Measurements from ENCODE around the gene PITPNB. TPM values are rescaled to one million over a fixed set of nuclear protein-coding genes. Genes with fewer than 3 reads are reported as not detected.

Gene PITPNB
- total and polyA plus RNA-seq, 2 experiments from 2014 or later: 50.9 to 56.0 TPM

DNA sequence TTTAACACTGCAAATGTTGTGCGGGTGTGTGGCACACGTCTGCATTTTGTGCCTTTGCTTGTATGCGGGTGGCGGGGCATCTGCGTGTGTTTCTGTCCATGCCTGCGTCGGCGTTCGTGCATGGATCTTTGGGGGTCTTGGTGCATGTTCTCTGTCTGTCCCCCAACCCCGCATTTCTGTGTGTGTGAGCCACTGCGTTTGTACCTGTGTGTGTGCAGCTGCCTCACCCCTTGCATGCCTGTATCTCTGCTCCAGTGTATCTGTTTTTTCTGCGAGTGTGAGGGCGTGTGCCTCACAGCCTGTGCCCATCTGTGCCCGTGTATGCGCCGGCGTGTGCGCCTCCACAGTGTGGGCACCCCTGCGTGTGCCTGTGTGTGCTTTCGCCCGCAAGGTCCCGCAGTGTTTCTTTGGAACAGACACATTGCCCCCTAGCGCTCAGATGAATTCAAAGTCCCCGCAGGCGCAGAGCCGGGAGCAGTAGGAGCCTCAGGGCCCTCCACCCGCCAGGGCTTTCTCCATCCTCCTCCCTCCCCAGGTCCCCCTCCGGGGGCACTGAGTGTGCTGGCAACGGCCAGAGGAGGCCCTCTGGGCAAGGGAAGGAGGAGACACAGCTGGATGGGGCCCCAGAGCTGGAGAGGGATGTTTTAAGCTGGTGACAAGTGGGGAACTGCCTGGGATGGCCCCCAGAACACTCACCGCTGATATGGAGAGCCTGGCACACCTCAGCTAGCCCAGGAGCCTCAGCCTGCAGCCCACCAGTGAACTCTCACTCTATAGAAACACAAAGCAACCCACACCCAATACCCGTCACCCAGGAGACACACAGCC lies 114.4 kb downstream of the PITPNB start:
- Mint-ChIP-seq H3K4me1 (peaks cover 28% of the 10 kb centered on the region), H3K4me3 (peak overlapping the region; percentile 53), H3K27ac (no peak overlapping the region), H3K9me3 (no peaks in the 10 kb centered on the region), H3K27me3 (ENCODE audit: insufficient read depth, low read depth, poor library complexity) (peaks cover 49% of the 10 kb centered on the region), H3K36me3 (ENCODE audit: low read depth) (no peaks in the 10 kb centered on the region; the same call in 2 of the 3 replicates)
- Histone ChIP-seq H2AFZ (0 out of 2 replicates have a peak overlapping the region, but pooled peaks have one; percentile 80), H3K4me3 (peak overlapping the region; percentile 49), H3K9me2 (ENCODE audit: insufficient read depth) (no peaks in the 10 kb centered on the region), H3K79me2 (replicated peaks; ENCODE audit: insufficient read depth) (no peaks in the 10 kb centered on the region), H4K20me1 (replicated peaks; ENCODE audit: insufficient read depth) (no peaks in the 10 kb centered on the region), H3K4me2 (peak overlapping the region; percentile 81), H3K4me1 (ENCODE audit: insufficient read depth) (peaks cover 28% of the 10 kb centered on the region), H3K27ac (ENCODE audit: low read depth) (no peak overlapping the region), H3K36me3 (ENCODE audit: insufficient read depth) (no peaks in the 10 kb centered on the region; the same call in 1 of the 2 replicates), H3F3A (replicated peaks; ENCODE audit: low read depth) (no peaks in the 10 kb centered on the region), H3K27me3 (ENCODE audit: insufficient read depth) (peaks cover 50% of the 10 kb centered on the region)
- ATAC-seq: peak; percentile 27
- TF ChIP-seq, protein P1, sequence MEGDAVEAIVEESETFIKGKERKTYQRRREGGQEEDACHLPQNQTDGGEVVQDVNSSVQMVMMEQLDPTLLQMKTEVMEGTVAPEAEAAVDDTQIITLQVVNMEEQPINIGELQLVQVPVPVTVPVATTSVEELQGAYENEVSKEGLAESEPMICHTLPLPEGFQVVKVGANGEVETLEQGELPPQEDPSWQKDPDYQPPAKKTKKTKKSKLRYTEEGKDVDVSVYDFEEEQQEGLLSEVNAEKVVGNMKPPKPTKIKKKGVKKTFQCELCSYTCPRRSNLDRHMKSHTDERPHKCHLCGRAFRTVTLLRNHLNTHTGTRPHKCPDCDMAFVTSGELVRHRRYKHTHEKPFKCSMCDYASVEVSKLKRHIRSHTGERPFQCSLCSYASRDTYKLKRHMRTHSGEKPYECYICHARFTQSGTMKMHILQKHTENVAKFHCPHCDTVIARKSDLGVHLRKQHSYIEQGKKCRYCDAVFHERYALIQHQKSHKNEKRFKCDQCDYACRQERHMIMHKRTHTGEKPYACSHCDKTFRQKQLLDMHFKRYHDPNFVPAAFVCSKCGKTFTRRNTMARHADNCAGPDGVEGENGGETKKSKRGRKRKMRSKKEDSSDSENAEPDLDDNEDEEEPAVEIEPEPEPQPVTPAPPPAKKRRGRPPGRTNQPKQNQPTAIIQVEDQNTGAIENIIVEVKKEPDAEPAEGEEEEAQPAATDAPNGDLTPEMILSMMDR (conservative IDR thresholded peaks at IDR 0.05; ENCODE audit: low read depth in 2 of 2): peak; percentile 77 to 84
- no peak for TF ChIP-seq CREB1 (CRISPR knock-in tag; IDR thresholded peaks at IDR 0.05; ENCODE audit: low read depth)
- TF ChIP-seq EZH2 (IDR thresholded peaks at IDR 0.05; ENCODE audit: low read depth, unreplicated experiment): peak; percentile 43
- TF ChIP-seq, protein P2, sequence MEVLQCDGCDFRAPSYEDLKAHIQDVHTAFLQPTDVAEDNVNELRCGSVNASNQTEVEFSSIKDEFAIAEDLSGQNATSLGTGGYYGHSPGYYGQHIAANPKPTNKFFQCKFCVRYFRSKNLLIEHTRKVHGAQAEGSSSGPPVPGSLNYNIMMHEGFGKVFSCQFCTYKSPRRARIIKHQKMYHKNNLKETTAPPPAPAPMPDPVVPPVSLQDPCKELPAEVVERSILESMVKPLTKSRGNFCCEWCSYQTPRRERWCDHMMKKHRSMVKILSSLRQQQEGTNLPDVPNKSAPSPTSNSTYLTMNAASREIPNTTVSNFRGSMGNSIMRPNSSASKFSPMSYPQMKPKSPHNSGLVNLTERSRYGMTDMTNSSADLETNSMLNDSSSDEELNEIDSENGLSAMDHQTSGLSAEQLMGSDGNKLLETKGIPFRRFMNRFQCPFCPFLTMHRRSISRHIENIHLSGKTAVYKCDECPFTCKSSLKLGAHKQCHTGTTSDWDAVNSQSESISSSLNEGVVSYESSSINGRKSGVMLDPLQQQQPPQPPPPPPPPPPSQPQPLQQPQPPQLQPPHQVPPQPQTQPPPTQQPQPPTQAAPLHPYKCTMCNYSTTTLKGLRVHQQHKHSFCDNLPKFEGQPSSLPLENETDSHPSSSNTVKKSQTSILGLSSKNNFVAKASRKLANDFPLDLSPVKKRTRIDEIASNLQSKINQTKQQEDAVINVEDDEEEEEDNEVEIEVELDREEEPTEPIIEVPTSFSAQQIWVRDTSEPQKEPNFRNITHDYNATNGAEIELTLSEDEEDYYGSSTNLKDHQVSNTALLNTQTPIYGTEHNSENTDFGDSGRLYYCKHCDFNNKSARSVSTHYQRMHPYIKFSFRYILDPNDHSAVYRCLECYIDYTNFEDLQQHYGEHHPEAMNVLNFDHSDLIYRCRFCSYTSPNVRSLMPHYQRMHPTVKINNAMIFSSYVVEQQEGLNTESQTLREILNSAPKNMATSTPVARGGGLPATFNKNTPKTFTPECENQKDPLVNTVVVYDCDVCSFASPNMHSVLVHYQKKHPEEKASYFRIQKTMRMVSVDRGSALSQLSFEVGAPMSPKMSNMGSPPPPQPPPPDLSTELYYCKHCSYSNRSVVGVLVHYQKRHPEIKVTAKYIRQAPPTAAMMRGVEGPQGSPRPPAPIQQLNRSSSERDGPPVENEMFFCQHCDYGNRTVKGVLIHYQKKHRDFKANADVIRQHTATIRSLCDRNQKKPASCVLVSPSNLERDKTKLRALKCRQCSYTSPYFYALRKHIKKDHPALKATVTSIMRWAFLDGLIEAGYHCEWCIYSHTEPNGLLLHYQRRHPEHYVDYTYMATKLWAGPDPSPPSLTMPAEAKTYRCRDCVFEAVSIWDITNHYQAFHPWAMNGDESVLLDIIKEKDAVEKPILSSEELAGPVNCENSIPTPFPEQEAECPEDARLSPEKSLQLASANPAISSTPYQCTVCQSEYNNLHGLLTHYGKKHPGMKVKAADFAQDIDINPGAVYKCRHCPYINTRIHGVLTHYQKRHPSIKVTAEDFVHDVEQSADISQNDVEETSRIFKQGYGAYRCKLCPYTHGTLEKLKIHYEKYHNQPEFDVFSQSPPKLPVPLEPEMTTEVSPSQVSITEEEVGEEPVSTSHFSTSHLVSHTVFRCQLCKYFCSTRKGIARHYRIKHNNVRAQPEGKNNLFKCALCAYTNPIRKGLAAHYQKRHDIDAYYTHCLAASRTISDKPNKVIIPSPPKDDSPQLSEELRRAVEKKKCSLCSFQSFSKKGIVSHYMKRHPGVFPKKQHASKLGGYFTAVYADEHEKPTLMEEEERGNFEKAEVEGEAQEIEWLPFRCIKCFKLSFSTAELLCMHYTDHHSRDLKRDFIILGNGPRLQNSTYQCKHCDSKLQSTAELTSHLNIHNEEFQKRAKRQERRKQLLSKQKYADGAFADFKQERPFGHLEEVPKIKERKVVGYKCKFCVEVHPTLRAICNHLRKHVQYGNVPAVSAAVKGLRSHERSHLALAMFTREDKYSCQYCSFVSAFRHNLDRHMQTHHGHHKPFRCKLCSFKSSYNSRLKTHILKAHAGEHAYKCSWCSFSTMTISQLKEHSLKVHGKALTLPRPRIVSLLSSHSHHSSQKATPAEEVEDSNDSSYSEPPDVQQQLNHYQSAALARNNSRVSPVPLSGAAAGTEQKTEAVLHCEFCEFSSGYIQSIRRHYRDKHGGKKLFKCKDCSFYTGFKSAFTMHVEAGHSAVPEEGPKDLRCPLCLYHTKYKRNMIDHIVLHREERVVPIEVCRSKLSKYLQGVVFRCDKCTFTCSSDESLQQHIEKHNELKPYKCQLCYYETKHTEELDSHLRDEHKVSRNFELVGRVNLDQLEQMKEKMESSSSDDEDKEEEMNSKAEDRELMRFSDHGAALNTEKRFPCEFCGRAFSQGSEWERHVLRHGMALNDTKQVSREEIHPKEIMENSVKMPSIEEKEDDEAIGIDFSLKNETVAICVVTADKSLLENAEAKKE (CRISPR knock-in tag; IDR thresholded peaks at IDR 0.05): no peak
- peak; percentile 91 for DNase-seq (ENCODE audit: low spot score)
